ENCODE data around the gene ITCH. TPM values are rescaled to one million over a fixed set of nuclear protein-coding genes. Genes with fewer than 3 reads are reported as not detected.

ITCH gene
- total RNA-seq (2014; rRNA removed; shearing (Covaris generic)) = 19.3 and 26.1 TPM in 2 replicates
- total RNA-seq (2022) = 32.2 and 36.8 TPM in 2 replicates
- percentile 81 among the genes with signal in this experiment for Bru-seq, nascent RNA
- BruChase-seq, experiment 1, labeled RNA remaining after a 6-hour chase = percentile 79 among the genes with signal in this experiment
- percentile 79 among the genes with signal in this experiment for BruChase-seq, experiment 2, labeled RNA remaining after a 2-hour chase
- long read RNA-seq, full-length matches to known transcripts = 9 of 21 reads
- long read RNA-seq, partial matches to known transcripts = 3 of 21 reads
- long read RNA-seq, other reads (novel, unspliced or antisense) = 9 of 21 reads

- BruUV-seq (replicated peaks) = no TSS peak
- Histone ChIP-seq H3K9me3 (ENCODE audit: low read length) (no peaks in the 10 kb centered on the region), H3K4me3 (ENCODE audit: low read depth, low read length, poor library complexity, severe bottlenecking) (peak within 1 kb of the TSS; percentile 92), H4K20me1 (ENCODE audit: insufficient read depth, low read length) (peaks cover 7% of the 10 kb centered on the region; the same call in 1 of the 2 replicates), H3K9me2 (ENCODE audit: insufficient read depth, low read length) (no peaks in the 10 kb centered on the region), H3K27ac (ENCODE audit: low read depth, low read length, poor library complexity, severe bottlenecking) (peak within 1 kb of the TSS; percentile 42), H3K4me2 (ENCODE audit: low read length) (peak within 1 kb of the TSS; percentile 93), H2AFZ (ENCODE audit: low read length) (peak within 1 kb of the TSS; percentile 97), H3K36me3 (ENCODE audit: insufficient read depth, low read length) (peaks cover 11% of the 10 kb centered on the region), H3K79me2 (ENCODE audit: insufficient read depth, low read depth, low read length) (peaks cover 48% of the 10 kb centered on the region), H3K4me1 (ENCODE audit: insufficient read depth, low read length, poor library complexity, severe bottlenecking) (peaks cover 46% of the 10 kb centered on the region)
- ChIA-PET POLR2A (interaction anchor here (0.5 to 1.6 kb wide), 15 partner anchors 9 to 705 kb away, joined by 3 to 12 read pairs (median 4); partner anchors contain the start of genes AHCY and ASIP), CTCF (ENCODE audit: unreplicated experiment) (interaction anchor here (0.6 to 0.9 kb wide), 3 partner anchors 50 to 1095 kb away, joined by 3 to 6 read pairs (median 5); no protein-coding TSS in a partner anchor)
- intact Hi-C loops (cut with micrococcal nuclease; ENCODE audit: unreplicated experiment) = no loop called here
- TF ChIP-seq CTCF (conservative IDR thresholded peaks at IDR 0.05; ENCODE audit: low read length) (no peak), EZH2phosphoT487 (IDR thresholded peaks at IDR 0.05; ENCODE audit: borderline replicate concordance, low read depth, low read length) (no peak)
- DNase-seq (ENCODE audit: low spot score) = peak; percentile 96
Observed at GRCh38 chr20:34363062-34363464, at the start of gene ITCH. Gene ITCH (plus strand): TSS chr20:34363273. CDS start chr20:34393812, 30,539 bp downstream.

- H3K4me2 ChIP-seq (ENCODE audit: low read length) = no peak overlapping the region
- H3K9me2 ChIP-seq (ENCODE audit: insufficient read depth, low read length) = no peaks in the 10 kb centered on the region
- H3K4me1 ChIP-seq (ENCODE audit: insufficient read depth, low read length, poor library complexity, severe bottlenecking) = no peaks in the 10 kb centered on the region
- CTCF ChIA-PET (ENCODE audit: unreplicated experiment) = no interaction called here
- H3K9me3 ChIP-seq (ENCODE audit: low read length) = no peaks in the 10 kb centered on the region
- POLR2A ChIA-PET = interaction anchor here (0.6 kb wide), 2 partner anchors 58 to 63 kb away, joined by 4 read pairs; no protein-coding TSS in a partner anchor
- H3K4me3 ChIP-seq (ENCODE audit: low read depth, low read length, poor library complexity, severe bottlenecking) = no peak overlapping the region
- no peak for TF ChIP-seq CTCF (conservative IDR thresholded peaks at IDR 0.05; ENCODE audit: low read length)
- H3K36me3 ChIP-seq (ENCODE audit: insufficient read depth, low read length) = no peaks in the 10 kb centered on the region
- H3K27ac ChIP-seq (ENCODE audit: low read depth, low read length, poor library complexity, severe bottlenecking) = no peak overlapping the region
- no TSS peak for BruUV-seq (replicated peaks)
- no peak overlapping the region for H2AFZ ChIP-seq (ENCODE audit: low read length)
- intact Hi-C loops (cut with micrococcal nuclease; ENCODE audit: unreplicated experiment) = no loop called here
- no peak for DNase-seq (ENCODE audit: low spot score)
- H3K79me2 ChIP-seq (ENCODE audit: insufficient read depth, low read depth, low read length) = no peaks in the 10 kb centered on the region
- no peaks in the 10 kb centered on the region for H4K20me1 ChIP-seq (ENCODE audit: insufficient read depth, low read length)
Observed at GRCh38 chr20:34315236-34315635, 47.8 kb upstream of the ITCH start.

GRCh38 chr20:34316196-34316814, 46.8 kb upstream of the ITCH start:
- CTCF ChIA-PET (ENCODE audit: unreplicated experiment) = no interaction called here
- H3K9me2 ChIP-seq (ENCODE audit: insufficient read depth, low read length) = no peaks in the 10 kb centered on the region
- TF ChIP-seq CTCF (conservative IDR thresholded peaks at IDR 0.05; ENCODE audit: low read length) (no peak), EZH2phosphoT487 (IDR thresholded peaks at IDR 0.05; ENCODE audit: borderline replicate concordance, low read depth, low read length) (no peak)
- DNase-seq (ENCODE audit: low spot score) = no peak
- H3K4me3 ChIP-seq (ENCODE audit: low read depth, low read length, poor library complexity, severe bottlenecking) = no peak overlapping the region
- BruUV-seq (replicated peaks) = no TSS peak
- H3K27ac ChIP-seq (ENCODE audit: low read depth, low read length, poor library complexity, severe bottlenecking) = no peak overlapping the region
- H3K4me1 ChIP-seq (ENCODE audit: insufficient read depth, low read length, poor library complexity, severe bottlenecking) = no peaks in the 10 kb centered on the region
- no peaks in the 10 kb centered on the region for H3K36me3 ChIP-seq (ENCODE audit: insufficient read depth, low read length)
- no peaks in the 10 kb centered on the region for H3K9me3 ChIP-seq (ENCODE audit: low read length)
- no peaks in the 10 kb centered on the region for H3K79me2 ChIP-seq (ENCODE audit: insufficient read depth, low read depth, low read length)
- intact Hi-C loops (cut with micrococcal nuclease; ENCODE audit: unreplicated experiment) = no loop called here
- H4K20me1 ChIP-seq (ENCODE audit: insufficient read depth, low read length) = no peaks in the 10 kb centered on the region
- POLR2A ChIA-PET = no interaction called here
- no peak overlapping the region for H3K4me2 ChIP-seq (ENCODE audit: low read length)
- no peak overlapping the region for H2AFZ ChIP-seq (ENCODE audit: low read length)
